K562 (cell line): ENCODE measurements around the gene GOLPH3. TPM values are rescaled to one million over a fixed set of nuclear protein-coding genes. Genes with fewer than 3 reads are reported as not detected.

Experiments used
- ATAC-seq: fragments of 200-7000 bp; cut with Tn5 transposase; 3 replicates; pipeline ENCODE4 v1.9.1; 2020; ENCODE audit warnings: moderate library complexity
- BruUV-seq: library from RNA; stranded (reverse); fragments of 400-500 nt; replicated peaks from 2 replicates; lab custom pipeline; 2021; lab: Mats Ljungman, UMichigan
- CTCF ChIA-PET: fragments of 300-600 bp; formaldehyde crosslinking; extraction: SDS; loops from one replicate; lab custom pipeline; 2021; ENCODE audit warnings: low intra/inter-chr PET ratio; lab: Yijun Ruan, JAX
- POLR2A ChIA-PET: fragments of 300-600, 350-650 bp; sonication (Branson Sonifier 250); formaldehyde crosslinking; extraction: SDS; loops from one replicate; lab custom pipeline; 2021; ENCODE audit warnings: antibody characterized with exemption, inconsistent platforms; lab: Yijun Ruan, JAX
- DNase-seq, 4 experiments: peaks; one replicate each; pipeline versions ENCODE4 v3.0.0 to v3.0.0-alpha.2; 2011 to 2018; ENCODE audit warnings: low spot score in 3 of 4, mixed read lengths in 3 of 4; ENCODE audit errors: extremely low read depth in 1 of 4
- FAIRE-seq: peaks from 2 replicates; lab custom pipeline; 2011; peaks lifted over from hg19 to GRCh38; lab: Jason Lieb, UNC
- H2AFZ ChIP-seq: 2 replicates; pipeline ENCODE4 v1.6.0; 2011; ENCODE audit warnings: low read depth, low read length, control low read depth, inconsistent platforms
- H3K27ac ChIP-seq: fragments of 200-600 bp; 3 replicates; pipeline ENCODE4 v1.8.0; 2011; ENCODE audit warnings: low read depth, mild to moderate bottlenecking, control low read depth, inconsistent platforms, low read length, moderate library complexity, mixed read lengths; ENCODE audit errors: extremely low read depth
- H3K27me3 ChIP-seq, 2 experiments: fragments of 300-600 bp in 1 of 2; 2 replicates in 1 of 2; 3 replicates in 1 of 2; pipeline versions ENCODE4 v1.6.0 to v1.8.0; 2011; ENCODE audit warnings: inconsistent platforms in 2 of 2, low read length in 2 of 2, mild to moderate bottlenecking in 1 of 2, mixed read lengths in 1 of 2, moderate library complexity in 1 of 2; ENCODE audit not compliant: control insufficient read depth in 2 of 2, insufficient read depth in 2 of 2
- H3K36me3 ChIP-seq: fragments of 300-600 bp; 3 replicates; pipeline ENCODE4 v1.8.0; 2011; ENCODE audit warnings: mild to moderate bottlenecking, low read length, inconsistent platforms; ENCODE audit not compliant: control insufficient read depth, insufficient read depth
- H3K4me1 ChIP-seq, 2 experiments: fragments of 200-600 bp in 1 of 2; replicated peaks in 1 of 2; 2 replicates in 1 of 2; 3 replicates in 1 of 2; pipeline versions ENCODE4 v1.5.1 to v1.8.0; 2011; ENCODE audit warnings: inconsistent platforms in 2 of 2, low read length in 2 of 2, mild to moderate bottlenecking in 1 of 2, mixed read lengths in 1 of 2, moderate library complexity in 1 of 2; ENCODE audit not compliant: control insufficient read depth in 2 of 2, insufficient read depth in 2 of 2
- H3K4me2 ChIP-seq: 2 replicates; pipeline ENCODE4 v1.6.1; 2011; ENCODE audit warnings: low read length, control low read depth, inconsistent platforms, mixed read lengths; ENCODE audit not compliant: insufficient read depth
- H3K4me3 ChIP-seq: fragments of 200-600 bp; sonication (generic), shearing (Covaris generic); 2 replicates; pipeline ENCODE4 v1.5.1; 2016; ENCODE audit warnings: control low read depth, inconsistent platforms
- H3K79me2 ChIP-seq: fragments of 200-600 bp; 3 replicates; pipeline ENCODE4 v1.8.0; 2011; ENCODE audit warnings: low read length, inconsistent platforms; ENCODE audit not compliant: control insufficient read depth, insufficient read depth
- H3K9ac ChIP-seq, 2 experiments: 2 replicates each; pipeline versions ENCODE4 v1.6.0 to v1.6.1; 2011; ENCODE audit warnings: low read depth in 2 of 2, low read length in 2 of 2, control low read depth in 1 of 2, inconsistent platforms in 1 of 2, mild to moderate bottlenecking in 1 of 2, mixed read lengths in 1 of 2; ENCODE audit not compliant: insufficient read depth in 1 of 2
- H3K9me1 ChIP-seq: one replicate; pipeline ENCODE4 v1.6.0; 2011; ENCODE audit warnings: inconsistent platforms, mild to moderate bottlenecking, low read length, moderate library complexity; ENCODE audit not compliant: control insufficient read depth, insufficient read depth
- H3K9me3 ChIP-seq: replicated peaks from 2 replicates; pipeline ENCODE4 v1.5.1; 2011; ENCODE audit warnings: low read depth, low read length, inconsistent platforms; ENCODE audit not compliant: control insufficient read depth, insufficient read depth
- H4K20me1 ChIP-seq: replicated peaks from 2 replicates; pipeline ENCODE4 v1.6.1; 2011; ENCODE audit warnings: low read length, inconsistent platforms, mixed read lengths; ENCODE audit not compliant: control insufficient read depth, insufficient read depth
- BHLHE40 ChIP-seq: IDR thresholded peaks from 2 replicates; pipeline ENCODE4 v1.6.1; 2011; ENCODE audit warnings: low read length, improper control_type of control experiment
- CGGBP1 ChIP-seq: fragments of 250-450 bp; sonication (Bioruptor Pico); IDR thresholded peaks from 2 replicates; pipeline ENCODE4 v1.9.0; 2021; ENCODE audit warnings: mild to moderate bottlenecking
- CHD1 ChIP-seq: fragments of 200-600 bp; sonication (generic); IDR thresholded peaks from one replicate; pipeline ENCODE4 v1.6.1; 2012; ENCODE audit warnings: mild to moderate bottlenecking, moderate library complexity, low read length, inconsistent platforms
- DNMT1 ChIP-seq: fragments of 450-650 bp; IDR thresholded peaks from 2 replicates; pipeline ENCODE4 v1.6.1; 2016; ENCODE audit warnings: antibody characterized with exemption, mild to moderate bottlenecking
- E2F8 ChIP-seq: fragments of 450-650 bp; IDR thresholded peaks from 2 replicates; pipeline ENCODE4 v1.7.1; 2018; ENCODE audit warnings: mild to moderate bottlenecking, low read depth; ENCODE audit not compliant: partially characterized antibody
- GABPB1 ChIP-seq: sonication (generic); formaldehyde crosslinking; IDR thresholded peaks from 2 replicates; pipeline ENCODE4 v1.8.0; 2022; ENCODE audit warnings: mild to moderate bottlenecking, missing genetic modification reagents
- HDAC3 ChIP-seq: fragments of 450-650 bp; IDR thresholded peaks from 2 replicates; pipeline ENCODE4 v1.6.1; 2018; ENCODE audit warnings: borderline replicate concordance, mild to moderate bottlenecking, moderate library complexity; ENCODE audit not compliant: partially characterized antibody
- MAFF ChIP-seq: IDR thresholded peaks from 2 replicates; pipeline ENCODE4 v1.6.1; 2012; ENCODE audit warnings: low read length, improper control_type of control experiment
- MEF2A ChIP-seq: IDR thresholded peaks from 2 replicates; pipeline ENCODE4 v1.6.1; 2011; ENCODE audit warnings: low read depth, mild to moderate bottlenecking, low read length, moderate library complexity; ENCODE audit not compliant: control insufficient read depth
- NCOA4 ChIP-seq: fragments of 450-650 bp; IDR thresholded peaks from 2 replicates; pipeline ENCODE4 v1.6.1; 2018; ENCODE audit warnings: mild to moderate bottlenecking; ENCODE audit not compliant: partially characterized antibody
- POLR3A ChIP-seq: IDR thresholded peaks from 2 replicates; pipeline ENCODE4 v1.6.1; 2011; ENCODE audit warnings: borderline replicate concordance, mild to moderate bottlenecking, moderate library complexity; ENCODE audit not compliant: insufficient read length, insufficient read depth; ENCODE audit errors: extremely low read depth
- SIN3A ChIP-seq, 2 experiments: fragments of 150-350 bp in 1 of 2; IDR thresholded peaks; 2 replicates each; pipeline ENCODE4 v1.6.1; 2011 to 2016; ENCODE audit warnings: borderline replicate concordance in 2 of 2, low read depth in 2 of 2, low read length in 2 of 2, mild to moderate bottlenecking in 2 of 2, moderate library complexity in 2 of 2; ENCODE audit not compliant: control insufficient read depth in 1 of 2
- TCFL5 ChIP-seq: fragments of 250-450 bp; sonication (Bioruptor Pico); conservative IDR thresholded peaks from 2 replicates; pipeline ENCODE4 v1.6.1; 2021; ENCODE audit warnings: mild to moderate bottlenecking, moderate library complexity, matching md5 sums
- TEAD4 ChIP-seq, 2 experiments: sonication (generic) in 1 of 2; formaldehyde crosslinking in 1 of 2; IDR thresholded peaks; 2 replicates each; pipeline versions ENCODE4 v1.6.1 to v1.8.0; 2012 to 2022; ENCODE audit warnings: borderline replicate concordance in 1 of 2, inconsistent platforms in 1 of 2, low read length in 1 of 2, mild to moderate bottlenecking in 1 of 2, missing genetic modification reagents in 1 of 2
- XRCC4 ChIP-seq: IDR thresholded peaks from one replicate; pipeline ENCODE4 v1.6.1; 2011; ENCODE audit not compliant: insufficient read depth, insufficient read length; ENCODE audit errors: extremely low read depth
- ZNF124 ChIP-seq: sonication (generic); formaldehyde crosslinking; IDR thresholded peaks from 2 replicates; pipeline ENCODE4 v1.8.1; 2022; ENCODE audit warnings: missing genetic modification reagents
- WGBS: fragments of 100-300 bp; shearing (Covaris generic); methylation state at CpG from one replicate; pipeline ENCODE4 v1.1.6; 2016; ENCODE audit warnings: low coverage, mixed read lengths; ENCODE audit not compliant: insufficient coverage; ENCODE audit errors: missing lambda C conversion rate; 5-methylcytosine and 5-hydroxymethylcytosine counted together
- in situ Hi-C: fragments of 300-500 bp; cut with MboI; formaldehyde crosslinking; loops from 4 replicates; pipeline ENCODE4 v1.15.0; 2018; ENCODE audit warnings: inconsistent platforms, mixed read lengths
- intact Hi-C: fragments of 100-400 bp; cut with micrococcal nuclease; formaldehyde crosslinking; loops from 2 replicates; pipeline ENCODE4 v1.14.2; 2022
- polyA plus RNA-seq, 8 experiments: library from polyadenylated mRNA; depleted of rRNA in 4 of 8; stranded (reverse) in 5 of 8; unstranded in 3 of 8; fragments of >200 nt; fragmentation: Nextera tagmentation in 2 of 8; fragmentation: Illumina TruSeq in 1 of 8; extraction: Ambion mirVana in 2 of 8; extraction: Trizol in 1 of 8; gene quantifications; 2 replicates each; pipeline versions ENCODE4 v1.2.1 to v1.2.3, GENCODE V29; 2011 to 2014; ENCODE audit warnings: inconsistent platforms in 1 of 8, missing spikeins in 1 of 8
- total RNA-seq, 7 experiments: library from RNA; depleted of rRNA in 6 of 7; stranded (reverse); fragments of >200 nt in 6 of 7; fragmentation: Illumina TruSeq in 2 of 7; extraction: Trizol in 2 of 7; gene quantifications; 2 replicates each; pipeline versions ENCODE4 v1.2.1 to v1.2.3, GENCODE V29; 2011 to 2021; ENCODE audit warnings: low replicate concordance in 1 of 7

Gene GOLPH3
- total and polyA plus RNA-seq, 9 of the 15 experiments (the other 6 are each of a cell fraction or from before 2014, with no cell fraction given) = 18.8 to 94.6 (median 55.1) TPM

GRCh38 chr5:32103521-32103920, 70.6 kb downstream of the GOLPH3 start (continued):
- TF ChIP-seq SIN3A (IDR thresholded peaks at IDR 0.05; ENCODE audit: borderline replicate concordance in 2 of 2, control insufficient read depth in 1 of 2, low read depth in 2 of 2, low read length in 2 of 2) (no peak), GABPB1 (no peak), TCFL5 (CRISPR knock-in tag) (no peak), ZNF124 (CRISPR knock-in tag) (no peak), E2F8 (no peak)

GRCh38 chr5:32102254-32102986, 71.7 kb downstream of the GOLPH3 start:
- no peaks in the 10 kb centered on the region for H3K79me2 ChIP-seq
- peaks cover 71% of the 10 kb centered on the region for H3K36me3 ChIP-seq
- no peaks in the 10 kb centered on the region for H4K20me1 ChIP-seq
- H3K27me3 ChIP-seq = no peaks in the 10 kb centered on the region
- H3K4me1 ChIP-seq = no peaks in the 10 kb centered on the region
- WGBS = 81% methylated on average over 12 of the region's 12 CpGs
- FAIRE-seq (no peak), DNase-seq (no peak), ATAC-seq (no peak)
- H3K9me3 ChIP-seq = no peaks in the 10 kb centered on the region
- intact Hi-C loops (no loop called here), in situ Hi-C loops (no loop called here)
- H2AFZ ChIP-seq = no peak overlapping the region
- H3K9me1 ChIP-seq = no peaks in the 10 kb centered on the region
- no TSS peak for BruUV-seq
- no peak overlapping the region for H3K4me3 ChIP-seq
- CTCF ChIA-PET = no interaction called here
- no peak overlapping the region for H3K27ac ChIP-seq
- H3K4me2 ChIP-seq = no peak overlapping the region
- no peak overlapping the region for H3K9ac ChIP-seq
- POLR2A ChIA-PET = no interaction called here
- no peak for TF ChIP-seq POLR3A
- TF ChIP-seq TEAD4 (IDR thresholded peaks at IDR 0.05; ENCODE audit: low read length) = no peak
- TF ChIP-seq TEAD4 (CRISPR knock-in tag; IDR thresholded peaks at IDR 0.05; ENCODE audit: borderline replicate concordance) = no peak
- no peak for TF ChIP-seq BHLHE40
- no peak for TF ChIP-seq CGGBP1 (CRISPR knock-in tag)
- TF ChIP-seq DNMT1 = no peak
- no peak for TF ChIP-seq CHD1
- no peak for TF ChIP-seq HDAC3
- no peak for TF ChIP-seq XRCC4
- no peak for TF ChIP-seq MEF2A
- no peak for TF ChIP-seq NCOA4
- no peak for TF ChIP-seq MAFF
